Islet precursor cell (in vitro differentiated cells): Measurements from ENCODE around the gene COMMD4.
"Not testable (repeated sequence)": the region's sequence is repeated elsewhere in the genome, so short reads cannot be mapped to it uniquely, and the experiment has no call there.

ENCODE experiments used
- DNase-seq: peaks from one replicate; pipeline ENCODE4 v3.0.0-alpha.2; 2018

The COMMD4 gene

DNA sequence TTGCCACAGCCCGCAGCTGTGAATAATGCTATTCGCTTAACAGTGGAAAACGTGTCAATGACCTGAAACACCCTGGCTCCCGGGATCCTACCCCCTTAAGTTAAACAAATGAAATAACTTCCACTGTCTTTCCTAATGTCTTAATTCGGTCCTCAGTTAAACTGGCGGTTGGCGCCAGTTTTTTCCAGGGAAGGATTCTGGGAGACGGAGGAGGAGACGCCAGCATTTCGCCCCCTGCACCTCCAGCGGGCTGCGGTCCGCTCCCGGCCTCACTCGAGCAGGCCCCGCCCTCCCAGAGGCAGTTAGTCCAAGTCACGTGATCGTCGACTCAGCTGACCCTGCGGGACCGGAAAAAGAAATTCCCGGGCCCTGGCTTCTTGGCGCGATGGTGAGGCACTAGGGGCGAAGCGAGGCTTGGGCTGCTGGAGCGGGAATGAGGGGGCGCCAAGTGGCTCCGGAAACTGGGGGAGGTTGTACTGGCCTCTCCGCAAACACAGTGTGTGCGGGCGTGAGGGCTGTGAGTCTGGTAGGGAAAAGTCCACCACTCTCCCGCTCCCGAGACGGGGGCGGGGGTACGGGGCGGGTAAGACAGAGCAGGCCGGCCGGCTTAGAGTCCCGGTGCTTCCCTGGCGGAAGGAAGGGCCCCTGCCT, at the start of gene COMMD4:
Gene COMMD4, plus strand, starts transcription at position 359 of the 651 bp plus-strand sequence. Its CDS starts 27 bp downstream, at position 386.
- DNase-seq = peak; percentile 97

DNA sequence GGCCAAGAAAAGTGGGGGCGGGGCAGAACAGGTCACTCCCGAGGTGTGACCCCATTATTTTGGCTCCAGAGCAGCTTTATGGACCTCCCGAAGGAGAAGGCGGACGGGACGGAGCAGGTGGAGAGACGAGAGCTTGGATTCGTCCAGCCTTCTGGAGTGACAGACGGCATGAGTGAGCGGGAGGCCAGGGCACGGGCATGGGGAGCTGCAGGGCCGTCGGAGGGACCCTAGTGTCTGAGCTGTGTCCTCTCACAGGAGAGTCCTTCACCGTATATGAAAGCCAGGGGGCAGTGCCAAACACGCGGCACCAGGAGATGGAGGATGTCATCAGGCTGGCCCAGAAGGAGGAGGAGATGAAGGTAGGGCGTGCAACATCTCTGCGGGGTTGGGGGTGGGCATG, 42.2 kb upstream of the COMMD4 start:
- not testable (repeated sequence) for DNase-seq

DNA sequence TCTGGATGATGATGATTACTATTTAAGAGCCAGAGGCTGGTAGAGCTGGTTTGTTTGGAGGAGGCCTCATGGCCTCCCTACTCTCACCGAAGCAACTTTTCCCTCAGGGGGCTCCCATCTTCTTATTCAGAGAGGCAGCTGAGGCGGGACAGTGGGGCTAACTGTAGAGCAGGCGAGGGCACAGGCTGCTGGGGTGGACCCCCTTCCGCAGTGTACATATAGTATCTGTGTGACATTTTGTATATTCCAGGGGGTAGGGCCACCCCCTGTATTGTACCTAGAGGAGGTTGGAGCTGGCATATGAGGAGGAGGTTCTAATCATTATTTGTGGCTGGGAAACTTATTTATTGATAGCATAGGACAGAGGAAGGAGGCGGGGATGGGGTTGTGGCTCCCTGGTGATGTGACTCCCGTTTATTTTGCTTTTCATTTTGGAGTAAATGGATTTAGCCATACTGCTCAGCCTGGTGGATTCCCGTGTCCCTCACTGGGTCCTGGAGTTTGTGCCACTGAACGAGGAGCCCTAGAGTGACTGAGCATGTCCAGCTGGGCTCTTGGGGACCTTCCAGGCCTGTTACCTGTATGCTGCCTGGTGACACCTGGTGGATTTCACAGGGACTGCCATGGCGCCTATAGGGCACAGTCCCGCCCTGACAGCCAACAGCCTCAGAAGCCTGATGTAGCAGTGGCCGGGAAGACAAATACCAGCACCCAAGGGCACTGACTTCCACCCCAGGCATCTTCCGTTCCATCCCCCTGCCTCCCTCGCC, 37.1 kb upstream of the COMMD4 start:
- not testable (repeated sequence) for DNase-seq

DNA sequence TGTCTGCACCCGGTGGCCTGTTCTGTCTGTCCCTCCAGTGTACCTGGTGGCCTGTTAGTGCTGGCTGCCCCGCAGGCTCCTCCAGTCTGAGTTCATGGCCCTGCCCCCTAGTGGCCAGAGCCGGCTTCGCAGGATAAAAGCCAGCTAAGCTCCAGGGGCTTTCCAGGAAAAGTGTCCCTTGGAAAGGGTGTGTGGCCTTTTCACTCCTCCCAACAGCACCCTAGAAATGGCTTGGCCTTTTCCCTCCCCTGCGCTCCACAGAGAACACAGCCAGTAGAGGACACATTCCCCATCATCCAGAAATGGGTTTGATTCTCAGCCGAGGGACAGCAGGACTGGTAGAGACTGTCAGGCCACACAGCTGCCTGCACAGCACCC, 36.6 kb upstream of the COMMD4 start:
- DNase-seq = not testable (repeated sequence)

DNA sequence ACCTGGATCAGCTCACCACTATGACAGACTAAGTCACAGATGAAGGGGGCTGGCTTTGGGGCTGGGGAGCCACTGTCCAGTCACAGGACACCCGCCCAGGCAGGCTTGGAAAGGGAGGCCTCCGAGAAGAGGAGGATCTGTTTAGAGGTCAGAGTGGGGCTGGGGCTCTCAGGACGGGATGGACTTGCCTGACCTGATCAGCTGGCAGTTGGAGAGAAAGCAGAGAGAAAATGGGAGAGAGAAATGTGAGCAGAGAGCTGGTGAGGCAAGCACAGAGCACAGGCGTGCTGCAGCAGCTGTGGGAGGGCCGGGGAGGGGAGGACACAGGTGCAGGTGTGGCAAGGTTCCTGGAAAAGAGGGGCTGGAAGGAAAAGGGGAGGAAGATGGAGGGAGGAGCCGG, 35.8 kb upstream of the COMMD4 start:
- DNase-seq = peak; percentile 67

DNA sequence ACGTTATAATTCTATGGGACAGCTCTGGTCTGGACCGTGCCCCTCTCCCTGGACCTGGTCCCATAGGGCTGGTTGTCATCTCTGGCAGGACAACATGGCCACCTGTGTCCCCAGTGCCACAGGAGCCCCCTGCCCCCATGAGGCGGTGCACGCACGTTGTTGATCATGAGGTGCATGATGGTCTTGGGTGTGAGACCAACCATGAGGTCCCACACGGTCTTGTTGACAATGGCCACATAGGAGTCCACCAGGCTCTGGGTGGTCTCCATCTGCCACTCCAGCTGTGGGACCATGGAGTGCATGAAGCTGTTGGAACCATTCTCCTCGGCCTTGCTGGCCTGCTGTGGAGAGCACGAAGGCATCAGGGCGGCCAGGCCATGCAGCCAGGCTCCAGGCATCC, 33.5 kb upstream of the COMMD4 start:
- no peak for DNase-seq

DNA sequence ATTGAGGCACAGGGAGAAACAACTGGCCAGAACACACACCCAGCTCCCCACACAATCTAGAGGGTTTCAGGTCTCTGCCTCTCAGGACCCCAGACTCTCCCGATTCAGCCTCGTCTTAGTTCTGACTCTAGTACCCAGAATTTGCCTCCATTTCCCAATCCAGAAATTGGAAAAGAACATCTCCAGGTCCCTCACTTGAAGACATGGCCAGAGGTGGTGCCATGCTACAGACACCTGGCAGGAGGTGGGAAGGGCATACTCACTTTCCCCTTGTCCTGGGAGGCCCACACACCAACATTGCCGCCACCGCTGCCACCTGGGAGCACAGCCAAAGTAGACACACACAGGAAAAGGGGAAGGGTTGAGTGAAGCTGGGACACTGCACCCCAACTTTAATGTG, 33.1 kb upstream of the COMMD4 start:
- not testable (repeated sequence) for DNase-seq

DNA sequence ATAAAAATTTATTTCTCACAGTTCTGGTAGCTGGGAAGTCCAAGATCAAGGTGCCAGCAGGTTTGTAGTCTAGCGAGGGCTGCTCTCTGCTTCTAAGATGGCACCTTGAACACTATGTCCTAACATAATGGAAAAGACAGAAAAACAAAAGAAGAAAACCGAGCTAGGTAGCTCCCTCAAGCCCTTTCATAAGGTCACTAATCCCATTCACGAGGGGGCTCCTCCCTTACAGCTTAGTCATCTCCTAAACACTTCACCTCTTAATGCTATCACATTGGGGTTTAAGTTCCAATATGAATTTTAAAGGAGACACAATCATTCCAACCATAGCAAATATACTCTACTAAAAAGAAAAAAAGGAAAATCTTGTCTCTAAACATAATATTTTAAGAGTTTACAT, 29.7 kb upstream of the COMMD4 start:
- DNase-seq = no peak

DNA sequence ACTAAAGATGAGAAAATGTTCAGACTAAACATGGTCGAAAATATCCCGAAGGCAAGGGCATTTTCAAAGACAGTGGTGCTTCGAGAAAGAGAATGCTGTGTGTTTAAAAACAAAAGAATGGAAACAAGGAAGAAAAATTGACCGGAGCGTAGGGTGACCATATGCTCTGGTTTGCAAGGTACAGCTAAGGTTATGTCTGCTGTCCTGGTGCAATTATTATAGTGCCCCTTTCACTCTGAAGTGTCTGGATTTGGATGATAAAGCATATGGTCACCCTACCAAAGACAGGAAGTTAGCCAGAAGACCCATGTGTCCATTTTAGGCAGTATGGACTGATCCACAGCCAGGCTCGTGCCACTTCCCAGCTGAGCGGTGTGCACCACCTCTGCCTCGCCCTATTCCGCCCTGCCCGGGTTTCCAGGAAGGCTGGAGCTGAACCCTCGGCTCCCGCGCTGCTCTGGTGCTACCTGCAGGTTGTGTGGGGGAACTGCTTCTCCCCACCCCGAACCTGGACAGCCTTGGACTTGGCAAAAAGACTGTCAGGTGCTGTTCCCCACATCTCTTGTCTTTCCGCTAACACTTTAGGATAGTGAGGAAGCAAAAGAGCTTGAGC, 28.0 kb upstream of the COMMD4 start:
- peak; percentile 85 for DNase-seq

DNA sequence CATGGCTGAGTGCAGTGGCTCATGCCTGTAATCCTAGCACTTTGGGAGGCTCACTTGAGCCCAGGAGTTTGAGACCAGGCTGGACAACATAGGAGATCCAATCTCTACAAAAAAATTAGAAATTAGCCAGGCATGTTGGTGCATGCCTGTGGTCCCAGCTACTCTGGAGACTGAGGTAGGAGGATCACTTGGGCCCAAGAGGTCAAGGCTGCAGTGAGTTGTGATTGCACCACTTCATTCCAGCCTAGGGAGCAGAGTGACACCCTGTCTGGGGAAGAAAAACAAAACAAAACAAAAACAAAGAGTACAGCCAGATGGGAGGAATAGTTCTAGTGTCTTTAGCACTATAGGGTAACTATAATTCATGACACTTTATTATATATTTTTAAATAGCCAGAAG, 26.2 kb upstream of the COMMD4 start:
- no peak for DNase-seq

DNA sequence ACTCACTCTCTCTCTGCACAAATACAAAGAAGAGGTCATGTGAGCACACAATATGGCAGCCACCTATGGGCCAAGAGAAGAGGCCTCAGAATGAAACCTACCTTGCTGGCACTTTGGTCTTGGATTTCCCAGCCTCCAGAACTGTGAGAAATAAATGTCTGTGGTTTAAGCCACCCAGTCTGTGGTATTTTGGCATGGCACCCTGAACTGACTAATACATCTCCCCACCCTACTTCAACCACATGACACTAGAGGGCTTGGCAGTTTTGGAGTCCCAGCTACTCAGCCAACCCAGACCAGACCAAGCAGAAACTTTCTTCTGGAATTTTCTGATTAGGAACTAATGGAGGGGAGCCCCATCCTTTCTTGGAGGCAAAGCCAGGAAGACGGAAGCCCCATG, 23.3 kb upstream of the COMMD4 start:
- DNase-seq = not testable (repeated sequence)

DNA sequence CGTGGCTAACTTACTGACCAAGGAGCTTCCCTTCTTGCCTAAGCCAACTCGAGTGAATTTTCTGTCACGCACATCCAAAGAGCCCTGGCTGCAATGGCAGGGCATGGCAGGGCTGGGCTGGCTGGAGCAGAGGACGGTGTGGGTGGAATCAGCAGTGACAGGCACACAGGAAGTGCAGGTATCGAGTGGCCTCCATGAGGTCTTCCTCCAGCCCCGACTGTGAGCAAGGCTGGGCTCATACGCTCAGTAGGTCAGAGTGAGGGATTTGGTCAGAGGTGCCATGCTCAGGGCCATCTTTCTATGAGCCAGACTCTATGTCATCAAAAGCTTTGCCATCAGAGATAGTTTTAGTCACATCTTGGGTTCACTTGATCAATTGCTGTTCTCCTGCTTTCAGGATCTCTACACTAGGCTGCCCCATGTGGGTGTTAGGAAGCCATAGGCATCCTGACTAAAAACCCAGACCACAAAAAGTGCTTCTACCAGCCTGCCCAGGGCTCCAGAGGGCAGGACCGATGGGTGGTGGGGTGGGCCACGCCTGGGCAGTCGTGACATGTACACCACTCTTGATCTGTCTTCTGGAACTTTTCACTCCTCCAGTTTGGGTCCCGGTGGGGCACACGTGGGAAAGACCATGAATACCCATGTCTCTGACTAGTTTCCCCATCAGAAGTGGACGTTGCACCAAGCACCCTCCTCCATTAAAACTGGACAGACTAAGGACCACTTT, 22.6 kb upstream of the COMMD4 start:
- DNase-seq = no peak

DNA sequence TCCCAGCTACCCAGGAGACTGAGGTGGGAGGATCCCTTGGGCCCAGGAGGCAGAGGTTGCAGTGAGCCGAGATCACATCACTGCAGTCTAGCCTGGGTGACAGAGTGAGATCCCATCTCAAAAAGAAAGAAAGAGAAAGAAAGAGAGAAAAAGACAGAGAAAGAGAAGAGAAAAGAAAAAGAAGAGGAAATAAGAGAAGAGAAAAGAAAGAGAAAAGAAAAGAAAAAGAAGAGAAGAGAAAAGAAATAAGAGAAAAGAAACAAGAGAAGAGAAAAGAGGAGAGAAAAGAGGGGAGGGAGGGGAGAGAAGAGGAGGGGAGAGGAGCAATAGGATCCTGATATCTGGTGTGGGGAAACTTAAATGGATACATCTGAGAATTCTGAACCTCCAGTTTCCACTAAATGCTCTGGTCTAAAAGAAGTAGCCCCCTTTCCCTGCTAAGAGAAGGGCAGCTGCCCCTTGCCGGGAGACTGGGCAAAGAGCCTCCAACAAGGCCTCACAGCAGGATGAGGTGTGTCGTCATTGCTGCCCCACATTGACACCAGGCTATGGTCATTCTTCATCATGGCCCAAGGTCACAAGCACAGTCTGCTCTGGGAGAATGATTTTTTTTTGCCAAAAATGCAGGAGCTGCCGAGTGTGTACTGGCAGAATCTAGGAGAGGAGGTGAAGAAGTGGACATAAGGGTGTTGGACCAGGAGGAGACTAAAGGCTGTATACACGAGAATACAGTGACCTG, 21.1 kb upstream of the COMMD4 start:
- no peak for DNase-seq

DNA sequence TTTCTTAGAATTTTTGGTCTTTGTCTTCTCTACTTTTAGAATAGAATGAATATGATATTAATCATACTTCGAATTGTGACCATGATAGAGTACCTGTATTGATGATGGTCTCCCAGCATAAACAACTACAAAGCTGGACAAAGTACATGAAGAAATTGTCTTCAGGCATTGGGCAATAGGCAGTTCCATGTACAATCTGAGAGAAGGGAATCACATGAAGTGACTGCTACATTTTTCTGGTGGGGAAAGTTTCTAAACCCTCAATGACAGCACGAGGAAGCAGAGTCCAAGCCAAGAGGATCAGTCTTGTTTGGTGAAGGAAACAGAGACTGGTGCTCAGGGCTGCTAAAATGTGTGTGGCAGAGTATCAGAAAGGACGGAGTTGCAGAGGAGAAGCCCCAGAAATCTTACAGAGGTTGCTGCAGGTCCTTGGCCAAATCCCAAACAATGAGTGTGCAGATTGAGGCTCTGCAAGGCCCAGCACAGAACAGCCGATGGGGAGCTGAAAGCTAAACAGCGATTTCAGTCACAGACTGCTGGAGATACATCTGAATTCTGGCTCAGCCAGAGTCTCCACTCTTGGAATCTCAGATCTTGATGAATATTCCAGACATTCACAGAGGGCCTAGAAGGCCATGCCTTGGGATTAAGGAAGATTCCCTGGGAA, 16.5 kb upstream of the COMMD4 start:
- DNase-seq = not testable (repeated sequence)

DNA sequence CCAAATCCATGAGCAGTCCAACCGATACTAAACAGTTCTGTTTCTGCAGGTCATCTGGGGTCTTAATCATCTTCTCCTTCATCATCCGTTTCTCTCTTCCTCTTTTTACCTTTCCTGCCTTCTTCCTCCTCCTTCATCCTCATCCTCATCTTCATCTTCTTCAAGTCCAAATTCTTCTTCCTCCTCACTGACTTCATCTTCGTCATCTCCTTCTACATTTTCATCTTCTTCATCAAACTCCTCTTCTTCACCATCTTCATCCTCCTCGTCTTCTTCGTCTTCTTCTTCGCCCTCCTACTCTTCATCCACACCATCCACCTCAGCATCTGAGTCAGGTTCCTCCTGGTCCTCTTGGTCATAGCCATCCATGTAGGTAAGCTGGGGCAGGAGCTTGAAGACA, 14.2 kb upstream of the COMMD4 start:
- DNase-seq = no peak

DNA sequence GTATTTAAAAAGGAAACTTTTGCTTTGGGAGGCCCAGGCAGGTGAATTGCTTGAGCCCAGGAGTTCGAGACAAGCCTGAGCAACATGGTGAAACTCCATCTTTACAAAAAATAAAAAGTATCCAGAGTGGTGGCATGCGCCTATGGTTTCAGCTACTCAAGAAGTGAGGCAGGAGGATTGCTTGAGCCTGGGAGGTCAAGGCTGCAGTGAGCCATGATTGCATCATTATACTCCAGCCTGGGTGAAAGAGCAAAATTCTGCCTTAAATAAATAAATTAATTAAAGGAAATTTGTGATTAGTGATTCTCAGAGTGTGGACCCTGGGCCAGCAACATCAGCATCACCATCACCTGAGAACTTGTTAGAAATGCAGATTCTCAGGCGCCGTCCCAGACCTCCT, 9.9 kb upstream of the COMMD4 start:
- DNase-seq = no peak

DNA sequence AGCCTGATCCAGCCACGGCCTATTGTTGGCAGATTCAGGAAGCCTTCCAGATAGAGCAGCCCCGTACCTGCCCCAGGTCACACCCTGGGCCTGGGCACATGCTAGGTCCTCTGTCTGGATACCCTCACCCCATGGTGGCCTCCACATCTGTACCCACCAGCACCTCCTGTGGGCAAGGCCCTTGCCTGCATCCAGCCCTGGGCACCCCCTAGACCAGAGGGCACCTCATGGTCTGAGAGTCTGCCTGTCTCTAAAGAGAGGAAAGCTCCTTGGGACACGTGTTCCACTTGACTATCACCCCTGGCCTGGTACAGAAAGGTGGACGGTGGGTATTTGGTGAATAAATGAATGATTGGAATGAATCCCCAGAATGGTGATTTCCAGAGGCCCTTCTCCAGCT, 8.9 kb upstream of the COMMD4 start:
- DNase-seq = no peak

DNA sequence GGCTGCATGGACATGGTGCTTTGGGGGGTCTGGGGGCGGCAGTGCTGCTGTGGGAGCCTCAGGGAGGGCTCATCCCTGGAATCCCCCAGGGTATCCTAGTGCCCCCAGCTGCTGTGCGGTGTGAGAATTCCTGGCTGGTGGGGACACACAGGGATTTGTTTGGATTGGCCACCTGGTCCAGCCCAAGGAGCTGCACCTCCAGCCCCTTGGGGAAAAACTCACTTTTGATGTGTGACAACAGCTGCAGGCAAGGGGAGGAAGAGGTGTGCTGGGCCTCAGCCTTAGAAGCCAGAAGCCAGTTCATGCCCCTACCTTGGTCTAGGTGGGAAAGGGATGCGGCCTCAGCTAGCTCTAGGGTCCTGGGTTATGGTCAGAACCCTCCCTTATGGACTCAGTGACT, 8.4 kb upstream of the COMMD4 start:
- DNase-seq = no peak

DNA sequence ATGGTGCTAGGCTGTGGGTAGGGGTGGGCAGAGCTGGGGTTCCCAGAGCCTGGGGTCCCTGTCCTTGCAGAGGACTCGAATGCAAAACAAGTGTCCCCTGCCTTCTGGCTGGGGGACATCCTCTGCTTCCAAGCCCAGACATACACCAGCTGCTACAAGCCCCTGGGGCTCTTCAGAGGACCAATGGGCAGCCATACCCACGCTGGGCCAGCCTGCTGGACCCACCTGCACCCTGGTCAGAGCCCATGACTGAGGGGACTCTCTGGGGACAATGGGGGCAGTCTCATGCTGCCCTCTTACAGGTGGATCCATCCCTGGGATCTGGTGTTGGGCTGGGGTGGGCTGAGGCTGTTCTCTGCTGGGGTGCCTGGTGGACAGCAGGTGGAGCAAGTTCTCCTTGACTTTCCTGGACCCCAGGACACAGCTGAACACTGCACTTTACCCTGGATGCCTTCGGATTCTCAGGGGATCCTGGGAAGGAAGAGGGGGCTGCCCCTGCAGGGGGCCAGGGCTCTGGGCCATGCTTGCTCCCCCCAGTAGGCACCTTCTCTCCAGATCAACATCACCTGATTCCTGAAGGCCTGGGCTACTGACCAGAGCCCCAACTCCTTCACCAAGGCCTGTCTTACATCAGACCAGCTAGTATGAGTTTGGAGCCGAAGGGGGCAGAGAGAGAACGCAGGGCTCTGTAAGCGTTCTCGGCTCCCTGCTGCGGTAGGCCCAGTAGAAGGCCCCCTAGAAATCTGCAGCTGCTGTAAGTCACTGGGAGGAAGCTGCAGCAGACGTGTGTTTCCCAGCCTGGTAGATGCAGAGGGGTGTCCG, 7.2 kb upstream of the COMMD4 start:
- DNase-seq = no peak

DNA sequence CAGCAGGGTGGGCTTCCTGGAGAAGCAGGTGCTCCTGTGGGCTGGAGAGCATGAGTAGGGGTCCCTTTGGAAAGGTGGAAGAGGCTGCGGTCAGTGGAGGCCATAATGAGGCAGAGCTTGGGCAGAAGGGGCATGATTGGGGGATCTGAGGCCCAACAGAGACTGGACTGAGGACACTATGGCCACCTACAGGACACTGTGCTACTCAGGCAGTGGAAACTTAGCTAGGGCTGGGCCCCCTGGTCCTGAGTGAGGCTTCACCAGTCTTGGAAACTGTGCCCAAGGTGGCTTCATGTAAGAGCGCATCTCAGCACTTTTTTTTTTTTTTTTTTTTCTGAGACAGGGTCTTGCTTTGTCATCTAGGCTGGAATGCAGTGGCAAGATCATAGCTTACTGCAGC, 6.3 kb upstream of the COMMD4 start:
- no peak for DNase-seq

DNA sequence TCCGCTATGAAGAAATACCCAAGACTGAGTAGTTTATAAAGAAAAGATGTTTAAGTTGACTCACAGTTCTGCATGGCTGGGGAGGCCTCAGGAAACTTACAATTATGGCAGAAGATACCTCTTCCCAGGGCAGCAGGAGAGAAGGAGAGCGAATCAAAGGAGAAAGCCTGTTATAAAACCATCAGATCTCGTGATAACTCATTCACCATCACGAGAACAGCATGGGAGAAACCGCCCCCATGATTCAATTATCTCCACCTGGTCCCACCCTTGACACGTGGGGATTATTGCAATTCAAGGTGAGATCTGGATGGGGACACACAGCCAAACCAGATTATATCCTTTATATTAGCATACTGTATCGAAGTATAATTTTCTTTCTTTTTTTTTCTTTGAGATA, 3.8 kb upstream of the COMMD4 start:
- DNase-seq = not testable (repeated sequence)
